Karpas-422 (cell line): ENCODE results near the gene CSNK1G3. TPM values are rescaled to one million over a fixed set of nuclear protein-coding genes. Genes with fewer than 3 reads are reported as not detected.

Experiments
- DNase-seq: peaks from one replicate; pipeline ENCODE4 v3.0.0-alpha.2; 2015
- H2AFZ ChIP-seq: fragments of 200-600 bp; sonication (generic); 2 replicates; pipeline ENCODE4 v1.6.1; 2014; ENCODE audit warnings: antibody characterized with exemption, low read length, mixed read lengths
- H3K27ac ChIP-seq: fragments of 200-600 bp; sonication (generic); 2 replicates; pipeline ENCODE4 v1.5.1; 2014; ENCODE audit warnings: mild to moderate bottlenecking, low read length, moderate library complexity
- H3K27me3 ChIP-seq: fragments of 200-600 bp; sonication (generic); 2 replicates; pipeline ENCODE4 v1.6.1; 2014; ENCODE audit warnings: low read length, mixed read lengths
- H3K36me3 ChIP-seq: fragments of 200-600 bp; sonication (generic); 2 replicates; pipeline ENCODE4 v1.6.1; 2014; ENCODE audit warnings: low read length, mixed read lengths; ENCODE audit not compliant: insufficient read depth
- H3K4me1 ChIP-seq: fragments of 200-600 bp; sonication (generic); 2 replicates; pipeline ENCODE4 v1.6.1; 2014; ENCODE audit warnings: mild to moderate bottlenecking, low read length, mixed read lengths
- H3K4me2 ChIP-seq: fragments of 200-600 bp; sonication (generic); 2 replicates; pipeline ENCODE4 v1.6.1; 2014; ENCODE audit warnings: low read length, low read depth, mild to moderate bottlenecking; ENCODE audit not compliant: poor library complexity, severe bottlenecking
- H3K4me3 ChIP-seq: fragments of 200-600 bp; sonication (generic); 2 replicates; pipeline ENCODE4 v1.5.1; 2014; ENCODE audit warnings: mild to moderate bottlenecking, antibody characterized with exemption, low read length, mixed read lengths
- H3K79me2 ChIP-seq: fragments of 200-600 bp; sonication (generic); 2 replicates; pipeline ENCODE4 v1.6.1; 2014; ENCODE audit warnings: mild to moderate bottlenecking, low read length, mixed read lengths
- H3K9ac ChIP-seq: fragments of 200-600 bp; sonication (generic); 2 replicates; pipeline ENCODE4 v1.6.0; 2014; ENCODE audit warnings: low read length
- H3K9me2 ChIP-seq: fragments of 200-600 bp; sonication (generic), shearing (Covaris generic); replicated peaks from 2 replicates; pipeline ENCODE4 v1.6.0; 2014; ENCODE audit warnings: mild to moderate bottlenecking, low read length, moderate library complexity; ENCODE audit not compliant: insufficient read depth
- H3K9me3 ChIP-seq: fragments of 300-700, 200-600 bp; sonication (generic); 2 replicates; pipeline ENCODE4 v1.6.1; 2014; ENCODE audit warnings: low read length, mixed read lengths
- H4K20me1 ChIP-seq: fragments of 200-600 bp; sonication (generic); 2 replicates; pipeline ENCODE4 v1.6.1; 2014; ENCODE audit warnings: mild to moderate bottlenecking, antibody characterized with exemption, low read length, low read depth; ENCODE audit not compliant: insufficient read depth
- total RNA-seq: library from RNA; depleted of rRNA; stranded (reverse); fragments of >200 nt; shearing (Covaris generic); gene quantifications from 2 replicates; pipeline ENCODE4 v1.2.3, GENCODE V29; 2014; ENCODE audit warnings: low replicate concordance

Gene CSNK1G3
- total RNA-seq, 1 experiment from 2014 or later = 27.4 TPM

DNA sequence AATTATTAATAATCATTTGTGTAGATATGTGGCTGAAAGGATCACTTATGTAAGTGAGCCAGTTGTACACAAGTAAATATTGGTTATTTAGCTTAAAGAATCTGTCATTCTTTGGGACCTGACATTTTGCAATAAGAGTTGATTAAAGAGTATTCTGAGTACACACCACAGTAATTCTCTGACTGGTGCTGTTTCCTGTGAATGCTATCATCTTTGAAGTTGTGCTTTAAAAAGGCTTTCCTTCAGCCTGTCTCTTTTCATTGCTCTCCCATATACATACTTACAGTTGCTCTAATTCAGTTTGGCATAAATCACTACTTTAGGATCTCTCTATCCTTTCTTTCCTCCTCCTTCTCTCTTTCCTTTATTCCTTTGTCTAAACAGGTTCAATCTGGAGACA lies 8.7 kb upstream of the CSNK1G3 start:
- Histone ChIP-seq H3K4me3 (no peak overlapping the region), H3K9me3 (no peaks in the 10 kb centered on the region), H4K20me1 (no peaks in the 10 kb centered on the region), H3K9me2 (no peaks in the 10 kb centered on the region), H3K4me2 (no peak overlapping the region), H3K36me3 (no peaks in the 10 kb centered on the region), H2AFZ (no peak overlapping the region), H3K27ac (no peak overlapping the region), H3K79me2 (no peaks in the 10 kb centered on the region), H3K9ac (no peak overlapping the region), H3K4me1 (no peaks in the 10 kb centered on the region), H3K27me3 (no peaks in the 10 kb centered on the region)
- no peak for DNase-seq

DNA sequence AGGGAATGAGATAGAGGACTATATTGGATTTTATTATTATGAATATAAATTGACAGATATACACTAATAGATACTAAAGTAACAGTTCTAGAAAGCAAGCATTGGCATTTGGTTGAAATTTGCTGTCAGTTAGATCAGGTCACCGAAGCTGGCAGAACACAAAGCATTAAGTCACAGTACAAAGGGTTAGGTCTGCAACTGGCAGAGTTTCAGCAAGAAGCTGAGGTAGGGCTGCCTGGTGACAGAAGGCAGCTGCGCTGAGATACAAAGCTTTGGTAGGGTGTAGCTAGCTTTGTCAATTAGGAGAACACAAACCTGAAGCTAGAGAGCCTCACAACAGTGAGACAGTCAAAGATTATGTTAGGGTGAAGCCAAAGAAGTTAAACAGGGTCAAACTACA lies 6.3 kb upstream of the CSNK1G3 start:
- Histone ChIP-seq H3K4me3 (no peak overlapping the region), H3K4me1 (no peaks in the 10 kb centered on the region), H3K27ac (no peak overlapping the region), H2AFZ (no peak overlapping the region), H3K4me2 (no peak overlapping the region), H3K36me3 (no peaks in the 10 kb centered on the region), H3K79me2 (no peaks in the 10 kb centered on the region), H3K9me3 (no peaks in the 10 kb centered on the region), H3K9ac (no peak overlapping the region), H3K27me3 (0 out of 2 replicates have a peak, but pooled peaks cover under 1% of the 10 kb centered on the region), H3K9me2 (no peaks in the 10 kb centered on the region), H4K20me1 (no peaks in the 10 kb centered on the region)
- no peak for DNase-seq

DNA sequence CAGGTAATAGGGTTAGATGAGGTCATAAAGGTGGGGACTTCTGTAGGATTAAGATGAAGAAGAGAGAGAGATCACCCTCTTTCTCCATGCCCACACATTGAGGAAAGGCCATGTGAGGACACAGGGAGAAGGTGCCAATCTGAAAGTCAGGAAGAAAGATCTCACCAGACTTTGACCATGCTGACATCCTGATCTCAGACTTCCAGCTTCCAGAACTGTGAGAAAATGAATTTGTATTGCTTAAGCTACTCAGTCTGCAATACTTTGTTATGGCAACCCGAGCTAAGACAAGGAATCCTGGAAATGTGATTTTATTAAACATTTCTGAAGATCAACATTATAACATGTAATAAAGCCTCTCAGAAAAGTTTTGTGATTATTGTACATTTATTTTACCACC lies 3.5 kb upstream of the CSNK1G3 start:
- no peaks in the 10 kb centered on the region for H3K9me2 ChIP-seq
- H3K4me1 ChIP-seq = peaks cover 11% of the 10 kb centered on the region
- H3K4me3 ChIP-seq = no peak overlapping the region
- no peak overlapping the region for H3K27ac ChIP-seq
- H3K9me3 ChIP-seq = no peaks in the 10 kb centered on the region
- H3K4me2 ChIP-seq = no peak overlapping the region
- H3K9ac ChIP-seq = no peak overlapping the region
- DNase-seq = no peak
- H3K36me3 ChIP-seq = no peaks in the 10 kb centered on the region
- H2AFZ ChIP-seq = no peak overlapping the region
- no peaks in the 10 kb centered on the region for H4K20me1 ChIP-seq
- H3K27me3 ChIP-seq = 0 out of 2 replicates have a peak, but pooled peaks cover 2% of the 10 kb centered on the region
- peaks cover 6% of the 10 kb centered on the region for H3K79me2 ChIP-seq

DNA sequence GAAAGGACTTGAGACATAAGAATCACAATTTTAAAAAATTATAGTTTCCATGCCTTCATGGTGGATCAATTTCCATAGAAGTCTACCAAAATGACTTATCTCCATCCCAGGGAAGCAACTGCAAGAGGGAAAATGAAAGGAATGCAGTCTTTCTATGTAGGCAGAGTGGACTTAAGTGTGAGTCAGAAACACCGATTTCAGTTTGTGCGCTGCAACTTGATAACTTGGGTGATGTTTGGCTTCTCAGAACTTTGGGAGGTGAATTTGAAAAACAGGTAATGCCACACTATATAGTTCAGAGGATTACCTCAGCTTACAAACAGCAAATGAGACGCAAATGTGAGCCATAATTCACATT lies 708 bp upstream of the CSNK1G3 start:
- Histone ChIP-seq H2AFZ (no peak overlapping the region), H3K27ac (no peak overlapping the region), H4K20me1 (peaks cover 18% of the 10 kb centered on the region), H3K4me3 (peak overlapping the region; percentile 74), H3K9me3 (no peaks in the 10 kb centered on the region), H3K9ac (peak overlapping the region; percentile 83), H3K4me1 (peaks cover 16% of the 10 kb centered on the region), H3K9me2 (no peaks in the 10 kb centered on the region), H3K36me3 (no peaks in the 10 kb centered on the region), H3K79me2 (peaks cover 33% of the 10 kb centered on the region), H3K27me3 (0 out of 2 replicates have a peak, but pooled peaks cover 2% of the 10 kb centered on the region), H3K4me2 (peak overlapping the region; percentile 59)
- DNase-seq = no peak

DNA sequence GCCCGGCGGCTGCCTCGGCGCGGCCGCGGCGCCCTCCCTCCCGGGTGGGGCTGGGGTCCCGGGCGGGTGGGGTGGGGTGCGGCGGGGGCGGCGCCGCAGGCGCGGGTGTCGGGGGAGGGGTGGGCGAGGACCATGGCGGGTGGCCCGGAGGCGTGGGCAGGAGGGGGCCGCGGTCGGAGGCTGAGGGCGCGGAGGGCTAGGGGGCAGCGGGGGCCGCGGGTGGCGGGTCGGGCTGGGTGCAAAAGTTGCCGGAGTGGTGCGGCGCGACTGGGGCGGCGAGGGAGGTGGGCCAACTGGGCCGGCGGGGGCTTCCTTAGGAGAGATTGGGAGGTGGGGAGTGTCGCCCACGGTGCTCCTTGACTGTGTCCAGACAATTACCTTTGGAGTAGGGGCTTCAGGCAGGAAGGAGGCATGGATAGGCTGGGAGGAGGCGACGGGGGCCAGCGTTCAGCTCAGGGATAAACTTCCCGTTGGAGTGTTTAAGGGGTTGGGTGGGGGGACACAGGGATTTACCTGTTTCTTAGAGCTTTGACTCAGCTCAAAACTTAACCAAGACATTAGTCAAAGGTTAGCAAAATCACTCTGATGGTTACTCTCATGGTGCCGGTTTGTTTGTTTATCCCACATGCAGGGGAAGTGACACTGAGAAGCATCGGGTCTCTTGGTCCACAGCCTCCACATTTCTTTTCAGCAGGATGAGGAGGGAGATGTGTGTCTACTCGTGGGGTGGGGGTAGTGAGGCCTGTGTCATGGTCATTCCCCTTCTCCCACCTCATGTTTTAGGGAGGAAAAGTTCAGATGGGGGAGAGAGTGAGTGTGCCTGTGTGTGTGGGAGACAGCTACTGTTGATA lies 859 bp downstream of the CSNK1G3 start:
- peaks cover 48% of the 10 kb centered on the region for H3K79me2 ChIP-seq

DNA sequence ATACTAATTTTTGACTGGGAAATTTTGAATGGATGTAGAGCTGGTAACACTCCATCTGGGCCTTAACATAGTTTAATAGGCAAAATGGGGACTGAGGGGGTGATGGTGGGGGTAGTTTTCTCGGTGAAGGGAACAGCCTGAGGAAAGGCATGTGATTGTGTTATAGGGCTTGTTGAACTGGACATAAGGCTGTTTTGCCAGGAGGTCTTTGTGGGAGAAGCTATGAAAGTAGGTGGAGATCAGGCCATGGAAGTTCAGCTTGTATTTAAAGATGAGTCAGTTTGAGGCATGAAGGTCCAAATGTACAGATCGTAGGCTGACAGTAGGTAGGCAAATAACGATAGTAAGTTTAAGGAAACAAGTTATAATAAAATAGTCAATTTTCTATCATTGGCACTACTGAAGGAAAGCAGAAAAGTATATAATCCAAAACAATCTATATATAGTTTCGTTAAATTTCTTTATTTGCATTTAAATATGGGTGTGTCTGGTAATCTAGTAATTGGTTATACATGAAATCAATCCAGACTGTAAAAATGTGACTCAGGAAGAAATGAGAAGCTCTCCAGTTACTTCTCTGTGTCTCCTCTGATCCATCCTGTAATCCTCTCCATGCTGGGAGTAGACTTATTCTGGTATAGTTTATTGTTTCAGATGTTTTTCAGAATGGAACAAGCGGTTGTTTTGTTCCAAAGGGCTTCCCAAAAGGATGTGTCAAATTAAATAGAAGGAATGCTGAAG lies 2.8 kb downstream of the CSNK1G3 start:
- Histone ChIP-seq H3K4me1 (peaks cover 19% of the 10 kb centered on the region), H3K4me2 (no peak overlapping the region), H3K27ac (no peak overlapping the region), H3K4me3 (no peak overlapping the region), H3K9me3 (no peaks in the 10 kb centered on the region), H3K36me3 (no peaks in the 10 kb centered on the region), H3K9me2 (no peaks in the 10 kb centered on the region), H2AFZ (no peak overlapping the region), H3K79me2 (peaks cover 65% of the 10 kb centered on the region), H3K27me3 (0 out of 2 replicates have a peak, but pooled peaks cover 2% of the 10 kb centered on the region), H3K9ac (no peak overlapping the region), H4K20me1 (peaks cover 48% of the 10 kb centered on the region)
- DNase-seq = no peak

More for the DNA sequence above, 859 bp downstream of the CSNK1G3 start:
- Histone ChIP-seq H3K27me3 (0 out of 2 replicates have a peak, but pooled peaks cover 2% of the 10 kb centered on the region), H3K4me2 (peak overlapping the region; percentile 82), H3K9me2 (no peaks in the 10 kb centered on the region), H3K4me3 (peak overlapping the region; percentile 74), H3K9me3 (no peaks in the 10 kb centered on the region), H4K20me1 (peaks cover 34% of the 10 kb centered on the region), H3K9ac (peak overlapping the region; percentile 83), H3K36me3 (no peaks in the 10 kb centered on the region), H3K4me1 (peaks cover 19% of the 10 kb centered on the region), H3K27ac (no peak overlapping the region), H2AFZ (no peak overlapping the region)
- peak; percentile 58 for DNase-seq

DNA sequence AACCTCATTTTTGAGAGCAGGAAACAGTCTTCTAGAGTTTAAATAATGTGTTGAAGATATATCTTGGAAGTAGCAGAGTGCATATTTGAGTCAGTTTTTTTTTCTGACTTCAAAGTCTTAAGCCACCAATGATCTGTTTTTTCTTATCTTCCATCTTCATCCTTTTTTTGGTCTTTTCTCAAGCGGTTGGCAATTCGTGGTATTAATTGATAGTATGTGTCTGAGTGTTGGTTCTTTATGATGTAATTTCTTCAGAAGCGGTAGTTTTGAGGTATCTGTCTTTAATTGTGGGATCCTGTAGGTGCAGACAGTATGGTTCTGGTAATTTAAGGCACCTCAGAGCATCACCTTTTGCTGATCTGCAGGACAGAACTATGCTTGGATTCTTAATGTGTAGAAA lies 3.9 kb downstream of the CSNK1G3 start:
- H3K36me3 ChIP-seq = no peaks in the 10 kb centered on the region
- peaks cover 30% of the 10 kb centered on the region for H3K4me1 ChIP-seq
- H3K4me2 ChIP-seq = no peak overlapping the region
- DNase-seq = no peak
- peaks cover 53% of the 10 kb centered on the region for H4K20me1 ChIP-seq
- no peak overlapping the region for H3K9ac ChIP-seq
- H3K9me3 ChIP-seq = no peaks in the 10 kb centered on the region
- H3K79me2 ChIP-seq = peaks cover 74% of the 10 kb centered on the region
- H2AFZ ChIP-seq = no peak overlapping the region
- H3K27me3 ChIP-seq = no peaks in the 10 kb centered on the region
- H3K4me3 ChIP-seq = no peak overlapping the region
- no peaks in the 10 kb centered on the region for H3K9me2 ChIP-seq
- H3K27ac ChIP-seq = no peak overlapping the region

DNA sequence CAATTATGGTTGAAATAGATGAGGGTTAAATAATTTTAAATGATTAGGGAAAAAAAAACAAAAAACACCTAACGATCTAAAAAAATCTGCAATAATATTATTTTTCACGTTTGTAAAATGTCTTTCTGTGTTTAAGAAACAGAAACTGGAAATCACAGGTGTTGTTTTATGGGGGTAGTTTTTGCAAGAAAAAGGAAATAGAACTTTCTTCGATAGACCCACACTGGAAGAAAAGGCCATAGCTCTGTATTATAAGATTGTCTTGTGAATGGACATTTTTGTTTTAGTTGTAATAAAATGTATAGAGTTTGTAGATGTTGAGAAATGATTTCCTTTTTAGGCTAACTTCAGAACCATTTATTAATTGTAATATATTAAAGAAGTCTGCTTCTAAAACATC lies 5.5 kb downstream of the CSNK1G3 start:
- Histone ChIP-seq H2AFZ (no peak overlapping the region), H3K9me3 (no peaks in the 10 kb centered on the region), H3K27me3 (no peaks in the 10 kb centered on the region), H3K4me2 (no peak overlapping the region), H4K20me1 (peaks cover 61% of the 10 kb centered on the region), H3K9ac (no peak overlapping the region), H3K4me3 (no peak overlapping the region), H3K79me2 (peaks cover 83% of the 10 kb centered on the region), H3K36me3 (no peaks in the 10 kb centered on the region), H3K9me2 (no peaks in the 10 kb centered on the region), H3K27ac (no peak overlapping the region), H3K4me1 (peaks cover 24% of the 10 kb centered on the region)
- DNase-seq = no peak
